C1 segment of cervical spinal cord (tissue), 14 donors: ENCODE measurements around the gene GRB14.
"Not testable (repeated sequence)": the region's sequence is repeated elsewhere in the genome, so short reads cannot be mapped to it uniquely, and the experiment has no call there.

ENCODE experiments used
- DNase-seq, 14 donors: peaks; one replicate each; lab custom pipeline; 2025; lab: John Stamatoyannopoulos, UW

The GRB14 gene

GRCh38 chr2:164620873-164621763 is at the start of gene GRB14:
GRB14 (minus strand) TSS chr2:164621482; CDS start chr2:164621309, 173 bp downstream.
- DNase-seq: peak in 2 of 14 donors; percentile 1

DNA sequence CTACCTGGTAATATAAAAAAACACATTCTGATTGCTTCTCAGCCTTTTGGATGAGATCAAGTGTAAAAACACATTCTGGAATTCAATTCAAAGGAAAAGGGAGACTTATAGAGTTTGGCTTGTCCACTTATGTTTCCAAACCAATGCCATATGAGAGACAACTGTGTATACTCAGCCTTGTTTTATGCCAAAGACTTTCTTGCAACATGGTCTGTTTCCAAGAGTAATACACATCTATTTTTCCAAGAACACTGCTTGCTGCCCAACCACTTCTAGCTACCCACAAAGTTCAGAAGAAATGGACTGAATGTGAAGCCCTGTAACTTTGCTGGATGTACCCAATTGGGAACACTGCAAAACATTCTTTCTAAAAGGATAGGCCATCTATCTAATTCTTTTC is 48.0 kb upstream of the GRB14 start:
- no peak for DNase-seq

GRCh38 chr2:164667566-164667965 is 46.3 kb upstream of the GRB14 start:
- DNase-seq: no peak

- no peak for DNase-seq
Observed at GRCh38 chr2:164664070-164664469, 42.8 kb upstream of the GRB14 start.

GRCh38 chr2:164662868-164663631 is 41.8 kb upstream of the GRB14 start:
- DNase-seq: no peak

- no peak for DNase-seq
Observed at GRCh38 chr2:164662066-164662465, 40.8 kb upstream of the GRB14 start.

- DNase-seq: no peak
Observed at GRCh38 chr2:164661349-164661748, 40.1 kb upstream of the GRB14 start.

- DNase-seq: no peak
Observed at GRCh38 chr2:164657129-164657528, 35.8 kb upstream of the GRB14 start.

DNA sequence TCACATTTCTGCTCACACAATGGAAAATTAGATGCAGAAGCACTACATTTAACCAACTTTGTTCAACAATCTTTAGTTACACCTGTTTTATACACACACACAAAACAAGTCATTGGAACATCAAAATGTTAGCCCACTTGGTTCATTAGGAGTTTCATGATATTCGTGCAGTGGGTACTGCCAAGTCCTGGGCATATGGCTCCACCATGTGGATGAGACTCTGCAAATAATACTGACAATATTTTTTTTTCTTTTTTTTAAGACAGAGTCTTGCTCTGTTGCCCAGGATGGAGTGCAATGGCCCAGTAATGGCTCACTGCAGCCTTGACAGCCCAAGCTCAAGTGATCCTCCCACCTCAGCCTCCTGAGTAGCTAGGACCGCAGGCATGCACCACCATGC is 34.5 kb upstream of the GRB14 start:
- no peak for DNase-seq

DNA sequence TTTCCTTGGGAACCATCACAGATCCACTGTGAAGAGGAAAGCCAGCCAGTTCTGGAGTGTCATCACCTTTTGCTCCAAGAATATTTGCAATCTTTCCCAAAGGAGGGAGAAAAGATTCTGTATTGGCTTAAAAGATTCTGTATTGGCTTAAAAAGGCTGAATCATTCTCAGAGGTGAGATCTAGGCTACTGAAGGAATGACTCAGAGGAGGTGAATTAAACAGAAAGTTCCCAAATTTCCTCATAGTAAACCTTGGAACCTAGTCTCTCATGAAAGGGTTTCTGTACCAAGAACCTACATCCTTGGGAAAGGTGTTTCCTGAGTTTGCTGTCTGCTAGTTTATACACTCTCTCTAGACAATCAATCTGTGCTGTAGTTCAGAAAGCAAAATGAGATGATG is 34.1 kb upstream of the GRB14 start:
- no peak for DNase-seq

GRCh38 chr2:164651361-164651760 is 30.1 kb upstream of the GRB14 start:
- DNase-seq: no peak

DNA sequence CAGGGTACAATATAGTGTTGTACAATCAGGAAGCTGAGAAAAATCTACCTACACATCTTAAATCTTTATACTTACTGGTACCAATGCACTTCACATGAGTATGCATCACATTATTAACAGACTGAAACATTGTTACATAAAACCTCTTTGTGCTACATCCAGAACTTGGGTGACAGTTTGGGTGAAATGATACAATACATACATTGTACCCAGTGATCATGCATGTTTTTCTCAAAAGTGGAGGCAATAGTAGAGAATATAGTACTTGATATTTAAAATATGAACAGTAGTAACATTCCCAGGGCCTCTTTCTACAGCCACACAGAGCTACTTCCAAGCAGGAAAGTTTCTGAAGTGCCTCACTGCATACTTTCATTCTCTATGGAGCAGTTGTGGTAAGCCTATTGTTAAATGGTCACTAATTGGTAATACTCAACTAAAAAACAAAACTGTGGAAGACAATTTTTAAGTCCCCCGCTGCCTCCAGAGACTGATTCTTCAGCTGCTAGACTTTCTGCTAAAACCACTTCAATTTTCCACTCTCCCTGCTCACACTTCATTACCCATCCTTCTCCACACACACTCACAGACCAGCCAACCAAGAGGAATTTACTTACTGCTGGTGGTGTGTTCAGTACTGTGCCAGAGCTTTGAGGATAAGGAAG is 22.9 kb upstream of the GRB14 start:
- DNase-seq: no peak

DNA sequence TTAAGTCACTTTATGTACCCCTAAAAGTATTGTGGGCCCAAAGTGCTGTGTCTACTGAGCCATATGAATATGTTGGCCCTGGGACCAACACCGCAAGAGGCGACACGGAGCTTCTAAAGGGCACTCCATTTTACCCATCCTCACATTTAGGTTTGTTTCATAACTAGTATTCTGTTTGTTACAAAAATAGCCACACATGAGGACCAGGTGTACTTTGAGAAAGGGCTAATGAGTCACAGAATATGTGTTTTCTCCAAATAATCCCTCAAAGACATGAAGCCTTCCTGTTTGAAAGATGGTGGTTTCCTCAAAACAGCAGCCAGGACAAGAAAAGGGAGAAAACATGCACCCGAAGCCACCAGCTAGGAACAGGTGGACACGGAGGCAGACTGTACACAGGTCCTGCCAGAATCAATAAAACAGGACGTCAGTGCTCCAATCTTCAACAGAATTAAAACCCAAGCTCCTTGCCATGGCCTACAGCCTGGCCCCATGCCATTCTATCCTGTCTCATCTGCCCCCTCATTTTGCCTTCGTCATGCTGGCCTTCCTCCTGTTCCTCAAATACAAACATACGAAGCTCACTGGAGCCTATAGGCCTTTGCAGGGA is 21.8 kb upstream of the GRB14 start:
- DNase-seq: no peak

DNA sequence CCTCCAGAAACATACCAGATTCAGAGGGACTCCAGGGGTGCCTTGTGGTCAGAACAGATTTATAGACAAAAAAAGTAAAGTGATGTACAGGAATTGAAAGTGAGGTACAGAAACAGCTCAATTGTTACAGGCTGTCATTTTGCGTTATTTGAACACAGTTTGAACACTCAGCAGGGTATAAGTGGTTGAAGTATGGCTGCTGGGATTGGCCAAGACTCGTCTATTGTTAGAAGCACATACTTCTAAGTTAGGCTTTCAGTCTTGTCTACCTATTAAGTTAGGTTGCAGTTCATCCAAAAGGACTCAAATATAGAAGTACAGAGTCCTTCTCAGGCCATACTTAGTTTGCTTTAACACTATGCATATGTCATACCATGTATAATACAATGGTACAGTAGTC is 21.0 kb upstream of the GRB14 start:
- no peak for DNase-seq

- DNase-seq: not testable (repeated sequence)
Observed at GRCh38 chr2:164628319-164628718, 7.0 kb upstream of the GRB14 start.

- no peak for DNase-seq
Observed at GRCh38 chr2:164625378-164625971, 4.2 kb upstream of the GRB14 start.

DNA sequence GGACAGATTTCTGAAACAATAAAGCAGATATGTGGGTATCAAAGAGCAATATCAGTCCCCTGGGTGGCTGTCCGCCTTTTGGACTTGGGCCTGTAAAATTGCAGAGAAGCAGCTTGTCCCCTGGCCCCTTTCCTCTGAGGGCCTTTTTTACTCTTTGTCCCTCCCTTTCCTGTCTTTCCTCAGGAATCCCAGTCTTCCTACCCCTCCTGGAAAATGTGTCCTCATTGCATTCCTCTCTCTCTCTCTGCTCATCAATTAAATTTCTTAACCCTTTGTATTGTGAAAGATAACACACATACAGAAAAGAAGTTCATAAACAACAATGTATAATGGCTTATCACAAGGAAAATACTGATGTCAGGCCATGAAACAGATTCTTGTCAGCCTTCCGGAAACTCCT is 3.0 kb upstream of the GRB14 start:
- no peak for DNase-seq

GRCh38 chr2:164622338-164623106 is 1.2 kb upstream of the GRB14 start:
- no peak for DNase-seq

GRCh38 chr2:164621764-164622105 is 453 bp upstream of the GRB14 start:
- DNase-seq: no peak

GRCh38 chr2:164620457-164620856 is 825 bp downstream of the GRB14 start:
- no peak for DNase-seq

DNA sequence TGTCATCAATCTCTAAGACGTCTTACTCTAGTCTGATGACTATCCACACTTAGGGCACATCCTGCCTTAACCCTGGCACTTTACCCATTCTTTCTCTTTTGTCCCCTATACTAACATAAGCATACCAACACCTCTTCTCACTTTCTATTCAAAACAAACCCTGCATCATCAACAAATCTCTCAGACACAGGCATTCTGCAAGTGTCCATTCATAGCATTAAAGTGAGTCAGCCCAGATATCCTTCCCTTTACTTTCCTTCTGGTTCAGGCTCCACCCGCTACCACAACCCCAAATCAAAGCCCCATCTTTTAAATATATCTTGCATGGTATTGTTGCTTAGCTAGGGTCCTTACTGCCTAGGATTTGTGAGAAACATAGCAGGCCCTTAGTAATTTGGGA is 3.8 kb downstream of the GRB14 start:
- DNase-seq: no peak
